ENCODE data around the gene CTNNAL1. TPM values are rescaled to one million over a fixed set of nuclear protein-coding genes. Genes with fewer than 3 reads are reported as not detected.

CTNNAL1 gene
- polyA plus RNA-seq, 1 of the 3 experiments (the other 2 are of a cell fraction): 32.8 TPM

GRCh38 chr9:109043578-109043977, 30.3 kb upstream of the CTNNAL1 start (continued):
- TF ChIP-seq RFX5 (IDR thresholded peaks at IDR 0.05; ENCODE audit: low read length) (no peak), EP300 (IDR thresholded peaks at IDR 0.05; ENCODE audit: borderline replicate concordance in 1 of 2, low read depth in 1 of 2, low read length in 1 of 2) (no peak)

GRCh38 chr9:109040571-109040970, 27.3 kb upstream of the CTNNAL1 start:
- ChIA-PET CTCF (interaction anchor here (1.0 kb wide), 1 partner anchor 204 kb away, joined by 3 read pairs; no protein-coding TSS in a partner anchor), POLR2A (no interaction called here)
- H3K9me2 ChIP-seq: no peaks in the 10 kb centered on the region
- H3K9me3 ChIP-seq: no peaks in the 10 kb centered on the region
- H3K4me2 ChIP-seq: no peak overlapping the region
- H3K4me1 ChIP-seq (ENCODE audit: control insufficient read depth in 1 of 2, insufficient read depth in 2 of 2, low read depth in 1 of 2, low read length in 1 of 2): peaks cover 0 to 17% of the 10 kb centered on the region in 2 experiments; a peak in 3 of 4 replicates
- peaks cover 22% of the 10 kb centered on the region; the same call in 1 of the 2 replicates for H3K79me2 ChIP-seq (ENCODE audit: insufficient read depth)
- H2AFZ ChIP-seq (ENCODE audit: low read depth): no peak overlapping the region
- peaks cover 33 to 54% of the 10 kb centered on the region in 2 experiments for H3K36me3 ChIP-seq (replicated peaks in 1 of 2; ENCODE audit: control insufficient read depth in 1 of 2, insufficient read depth in 2 of 2, low read length in 1 of 2)
- H3K9ac ChIP-seq: no peak overlapping the region
- TF ChIP-seq NFIC (IDR thresholded peaks at IDR 0.05; ENCODE audit: borderline replicate concordance) (no peak), FOSL2 (IDR thresholded peaks at IDR 0.05; ENCODE audit: borderline replicate concordance, low read depth) (no peak), TCF12 (IDR thresholded peaks at IDR 0.05) (no peak), RXRA (IDR thresholded peaks at IDR 0.05; ENCODE audit: borderline replicate concordance, low read depth) (no peak), CHD2 (IDR thresholded peaks at IDR 0.05; ENCODE audit: low read length, partially characterized antibody) (no peak)
- no peaks in the 10 kb centered on the region for H4K20me1 ChIP-seq (ENCODE audit: insufficient read depth)
- peaks cover 21% of the 10 kb centered on the region for H3F3A ChIP-seq (replicated peaks; ENCODE audit: insufficient read depth)
- no peaks in the 10 kb centered on the region for H3K27me3 ChIP-seq (ENCODE audit: insufficient read depth)
- H3K4me3 ChIP-seq (ENCODE audit: low read depth in 2 of 2, low read length in 1 of 2): no peak overlapping the region
- DNase-seq: no peak
- WGBS (ENCODE audit: low lambda C conversion rate): 98% methylated on average over 4 of the region's 4 CpGs
- no peak overlapping the region for H3K27ac ChIP-seq (ENCODE audit: low read depth in 2 of 2, low read length in 1 of 2)

- no peaks in the 10 kb centered on the region for H3K27me3 ChIP-seq (ENCODE audit: insufficient read depth)
- TF ChIP-seq YY1 (IDR thresholded peaks at IDR 0.05; ENCODE audit: low read depth) (no peak), FOSL2 (IDR thresholded peaks at IDR 0.05; ENCODE audit: borderline replicate concordance, low read depth) (no peak), MXI1 (IDR thresholded peaks at IDR 0.05; ENCODE audit: low read depth, low read length) (no peak), RCOR1 (IDR thresholded peaks at IDR 0.05; ENCODE audit: low read length) (no peak), RXRA (IDR thresholded peaks at IDR 0.05; ENCODE audit: borderline replicate concordance, low read depth) (no peak), CTCF (IDR thresholded peaks at IDR 0.05) (no peak)
- peaks cover 28 to 55% of the 10 kb centered on the region in 2 experiments for H3K36me3 ChIP-seq (replicated peaks in 1 of 2; ENCODE audit: control insufficient read depth in 1 of 2, insufficient read depth in 2 of 2, low read length in 1 of 2)
- ChIA-PET CTCF (no interaction called here), POLR2A (no interaction called here)
- H3K9ac ChIP-seq: no peak overlapping the region
- H3K79me2 ChIP-seq (ENCODE audit: insufficient read depth): peaks cover 23% of the 10 kb centered on the region; the same call in 1 of the 2 replicates
- peaks cover 27% of the 10 kb centered on the region for H3F3A ChIP-seq (replicated peaks; ENCODE audit: insufficient read depth)
- DNase-seq: no peak
- peaks cover 0 to 23% of the 10 kb centered on the region in 2 experiments; a peak in 3 of 4 replicates for H3K4me1 ChIP-seq (ENCODE audit: control insufficient read depth in 1 of 2, insufficient read depth in 2 of 2, low read depth in 1 of 2, low read length in 1 of 2)
- H3K4me2 ChIP-seq: no peak overlapping the region
- no peaks in the 10 kb centered on the region for H4K20me1 ChIP-seq (ENCODE audit: insufficient read depth)
- H3K4me3 ChIP-seq (ENCODE audit: low read depth in 2 of 2, low read length in 1 of 2): no peak overlapping the region
- WGBS (ENCODE audit: low lambda C conversion rate): 94% methylated on average over 4 of the region's 4 CpGs
- H3K9me3 ChIP-seq: no peaks in the 10 kb centered on the region
- no peaks in the 10 kb centered on the region for H3K9me2 ChIP-seq
- H3K27ac ChIP-seq (ENCODE audit: low read depth in 2 of 2, low read length in 1 of 2): no peak overlapping the region; a peak in 1 of 4 replicates
- H2AFZ ChIP-seq (ENCODE audit: low read depth): no peak overlapping the region
Observed at GRCh38 chr9:109039539-109039938, 26.2 kb upstream of the CTNNAL1 start.

Data from SK-N-SH (cell line).